Natural killer cell (primary cell): ENCODE measurements around the gene MACROD2. TPM values are rescaled to one million over a fixed set of nuclear protein-coding genes. Genes with fewer than 3 reads are reported as not detected.

ENCODE experiments used
- ATAC-seq, 3 donors: fragments of 150-1000 bp in 2 of 3; fragments of 200-7000 bp in 1 of 3; cut with Tn5 transposase; 1 replicate in 1 of 3; 2 replicates in 2 of 3; pipeline ENCODE4 v1.10.0; 2021; ENCODE audit warnings: mild to moderate bottlenecking in 2 of 3, moderate library complexity in 2 of 3
- DNase-seq, 2 donors: peaks; one replicate each; pipeline versions ENCODE4 v3.0.0 to v3.0.0-alpha.2; 2013 to 2021; ENCODE audit warnings: mixed read lengths in 1 of 2
- H3K27ac ChIP-seq: one replicate; pipeline ENCODE4 v1.5.1; 2013; ENCODE audit warnings: mild to moderate bottlenecking, low read length
- H3K27me3 ChIP-seq: one replicate; pipeline ENCODE4 v1.6.1; 2013; ENCODE audit warnings: low read length; ENCODE audit not compliant: control insufficient read depth, insufficient read depth
- H3K36me3 ChIP-seq: one replicate; pipeline ENCODE4 v1.6.1; 2013; ENCODE audit warnings: low read length; ENCODE audit not compliant: control insufficient read depth, insufficient read depth
- H3K4me1 ChIP-seq: one replicate; pipeline ENCODE4 v1.6.1; 2013; ENCODE audit warnings: low read length; ENCODE audit not compliant: control insufficient read depth, insufficient read depth
- H3K4me3 ChIP-seq: one replicate; pipeline ENCODE4 v1.5.1; 2013; ENCODE audit warnings: low read length
- H3K9me3 ChIP-seq: one replicate; pipeline ENCODE4 v1.6.1; 2013; ENCODE audit warnings: low read length; ENCODE audit not compliant: control insufficient read depth, insufficient read depth
- H3K27ac Mint-ChIP-seq, 2 donors: one replicate each; pipeline ENCODE4 v1.8.0; 2022; ENCODE audit warnings: mild to moderate bottlenecking in 2 of 2, mixed read lengths in 2 of 2, moderate library complexity in 1 of 2
- H3K27me3 Mint-ChIP-seq, 2 donors: one replicate each; pipeline ENCODE4 v1.8.0; 2022; ENCODE audit warnings: low read depth in 2 of 2, mixed read lengths in 2 of 2
- H3K36me3 Mint-ChIP-seq: one replicate; pipeline ENCODE4 v1.8.0; 2022; ENCODE audit warnings: mixed read lengths
- H3K4me1 Mint-ChIP-seq, 2 donors: one replicate each; pipeline ENCODE4 v1.8.0; 2022; ENCODE audit warnings: mixed read lengths in 2 of 2
- H3K4me3 Mint-ChIP-seq: one replicate; pipeline ENCODE4 v1.8.0; 2022; ENCODE audit warnings: mild to moderate bottlenecking, moderate library complexity, mixed read lengths
- H3K9me3 Mint-ChIP-seq, 2 donors: one replicate each; pipeline ENCODE4 v1.8.0; 2022; ENCODE audit warnings: mixed read lengths in 2 of 2
- WGBS: methylation state at CpG from one replicate; pipeline ENCODE4 v1.1.7; 2013; ENCODE audit warnings: missing lambda C conversion rate; ENCODE audit not compliant: insufficient coverage; 5-methylcytosine and 5-hydroxymethylcytosine counted together
- intact Hi-C: fragments of 100-400 bp; cut with micrococcal nuclease; formaldehyde crosslinking; loops from one replicate; pipeline ENCODE4 v1.14.2; 2022
- total RNA-seq, 4 donors: library from RNA; stranded (reverse); fragments of 120-200 nt in 1 of 4; gene quantifications; one replicate each; pipeline versions ENCODE4 v1.2.3 to v1.2.4, GENCODE V29; 2013 to 2022
- TF ChIP-seq, protein P1 (sequence below): fragments of 200-600 bp; IDR thresholded peaks from one replicate; pipeline ENCODE4 v1.8.0; 2022; ENCODE audit warnings: antibody characterized with exemption

The MACROD2 gene
- total RNA-seq, 3 donors from 2014 or later (not counting 1 experiment from before 2014, with no cell fraction given): 0.19 to 0.88 TPM; not detected in 1

DNA sequence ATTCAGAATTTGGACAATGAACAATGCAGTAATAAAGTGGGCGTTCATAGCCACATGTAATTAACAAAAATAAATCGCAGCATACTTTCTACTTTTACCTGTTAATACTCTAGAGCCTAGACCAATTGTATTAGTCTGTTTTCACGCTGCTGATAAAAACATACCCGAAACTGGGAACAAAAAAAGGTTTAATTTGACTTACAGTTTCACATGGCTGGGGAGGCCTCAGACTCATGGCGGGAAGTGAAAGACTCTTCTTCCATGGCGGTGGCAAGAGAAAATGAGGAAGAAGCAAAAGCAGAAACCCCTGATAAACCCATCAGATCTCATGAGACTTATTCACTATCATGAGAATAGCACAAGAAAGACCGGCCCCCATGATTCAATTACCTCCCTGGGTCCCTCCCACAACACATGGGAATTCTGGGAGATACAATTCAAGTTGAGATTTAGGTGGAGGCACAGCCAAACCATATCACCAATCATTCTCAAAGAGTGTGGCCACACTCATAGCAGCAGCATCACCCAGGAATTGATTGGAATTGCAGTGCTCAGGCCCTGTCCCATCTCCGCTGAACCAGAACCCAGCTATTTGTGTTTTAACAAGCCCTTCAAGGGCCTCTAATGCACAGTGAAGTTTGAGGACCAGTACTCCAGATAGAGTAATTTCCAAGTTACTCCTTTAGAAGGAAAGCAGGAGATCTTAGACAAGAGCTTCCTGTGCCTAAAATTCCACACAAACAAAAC is 1927.9 kb downstream of the MACROD2 start:
- no peak for ATAC-seq
- Histone ChIP-seq H3K9me3 (no peaks in the 10 kb centered on the region), H3K4me3 (no peak overlapping the region), H3K27ac (no peak overlapping the region), H3K36me3 (no peaks in the 10 kb centered on the region), H3K27me3 (no peaks in the 10 kb centered on the region), H3K4me1 (no peaks in the 10 kb centered on the region)
- peaks cover 7 to 20% of the 10 kb centered on the region in 2 donors for H3K27me3 Mint-ChIP-seq
- TF ChIP-seq, protein P1, sequence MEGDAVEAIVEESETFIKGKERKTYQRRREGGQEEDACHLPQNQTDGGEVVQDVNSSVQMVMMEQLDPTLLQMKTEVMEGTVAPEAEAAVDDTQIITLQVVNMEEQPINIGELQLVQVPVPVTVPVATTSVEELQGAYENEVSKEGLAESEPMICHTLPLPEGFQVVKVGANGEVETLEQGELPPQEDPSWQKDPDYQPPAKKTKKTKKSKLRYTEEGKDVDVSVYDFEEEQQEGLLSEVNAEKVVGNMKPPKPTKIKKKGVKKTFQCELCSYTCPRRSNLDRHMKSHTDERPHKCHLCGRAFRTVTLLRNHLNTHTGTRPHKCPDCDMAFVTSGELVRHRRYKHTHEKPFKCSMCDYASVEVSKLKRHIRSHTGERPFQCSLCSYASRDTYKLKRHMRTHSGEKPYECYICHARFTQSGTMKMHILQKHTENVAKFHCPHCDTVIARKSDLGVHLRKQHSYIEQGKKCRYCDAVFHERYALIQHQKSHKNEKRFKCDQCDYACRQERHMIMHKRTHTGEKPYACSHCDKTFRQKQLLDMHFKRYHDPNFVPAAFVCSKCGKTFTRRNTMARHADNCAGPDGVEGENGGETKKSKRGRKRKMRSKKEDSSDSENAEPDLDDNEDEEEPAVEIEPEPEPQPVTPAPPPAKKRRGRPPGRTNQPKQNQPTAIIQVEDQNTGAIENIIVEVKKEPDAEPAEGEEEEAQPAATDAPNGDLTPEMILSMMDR: no peak
- H3K9me3 Mint-ChIP-seq: no peaks in the 10 kb centered on the region
- intact Hi-C loops: no loop called here
- no peaks in the 10 kb centered on the region for H3K4me1 Mint-ChIP-seq
- no peak overlapping the region for H3K27ac Mint-ChIP-seq
- WGBS: 70% methylated on average over 7 of the region's 8 CpGs
- H3K4me3 Mint-ChIP-seq: no peak overlapping the region
- no peaks in the 10 kb centered on the region for H3K36me3 Mint-ChIP-seq
- DNase-seq: no peak

GRCh38 chr20:15924556-15924955 is 1929.2 kb downstream of the MACROD2 start:
- intact Hi-C loops: no loop called here
- no peaks in the 10 kb centered on the region for H3K36me3 ChIP-seq
- H3K4me3 Mint-ChIP-seq: no peak overlapping the region
- H3K4me1 ChIP-seq: no peaks in the 10 kb centered on the region
- no peak overlapping the region for H3K4me3 ChIP-seq
- TF ChIP-seq, protein P1: no peak
- no peaks in the 10 kb centered on the region for H3K36me3 Mint-ChIP-seq
- H3K27ac Mint-ChIP-seq: no peak overlapping the region
- ATAC-seq (no peak), DNase-seq (no peak)
- H3K27me3 ChIP-seq: no peaks in the 10 kb centered on the region
- H3K4me1 Mint-ChIP-seq: no peaks in the 10 kb centered on the region
- H3K27ac ChIP-seq: no peak overlapping the region
- no peaks in the 10 kb centered on the region for H3K9me3 Mint-ChIP-seq
- no CpG with 5 or more reads among the region's 1 CpG for WGBS
- peaks cover 7 to 20% of the 10 kb centered on the region in 2 donors for H3K27me3 Mint-ChIP-seq
- H3K9me3 ChIP-seq: no peaks in the 10 kb centered on the region

GRCh38 chr20:15925376-15925775 is 1930.1 kb downstream of the MACROD2 start:
- TF ChIP-seq, protein P1: no peak
- no peak for ATAC-seq
- Mint-ChIP-seq H3K4me1 (no peaks in the 10 kb centered on the region), H3K27me3 (peaks cover 7 to 20% of the 10 kb centered on the region in 2 donors), H3K4me3 (no peak overlapping the region), H3K27ac (no peak overlapping the region), H3K36me3 (no peaks in the 10 kb centered on the region), H3K9me3 (no peaks in the 10 kb centered on the region)
- H3K36me3 ChIP-seq: no peaks in the 10 kb centered on the region
- H3K27ac ChIP-seq: no peak overlapping the region
- H3K9me3 ChIP-seq: no peaks in the 10 kb centered on the region
- H3K27me3 ChIP-seq: no peaks in the 10 kb centered on the region
- 80% methylated on average over 7 of the region's 8 CpGs for WGBS
- no peak for DNase-seq
- intact Hi-C loops: no loop called here
- no peaks in the 10 kb centered on the region for H3K4me1 ChIP-seq
- H3K4me3 ChIP-seq: no peak overlapping the region
